Fibroblast of the conjunctiva (primary cell): ENCODE data around the gene RBM8A.
"Not testable (repeated sequence)": the region's sequence is repeated elsewhere in the genome, so short reads cannot be mapped to it uniquely, and the experiment has no call there.

ENCODE experiments used
- DNase-seq: peaks from one replicate; pipeline ENCODE4 v3.0.0-alpha.2; 2010; ENCODE audit warnings: low read depth

RBM8A gene

DNA sequence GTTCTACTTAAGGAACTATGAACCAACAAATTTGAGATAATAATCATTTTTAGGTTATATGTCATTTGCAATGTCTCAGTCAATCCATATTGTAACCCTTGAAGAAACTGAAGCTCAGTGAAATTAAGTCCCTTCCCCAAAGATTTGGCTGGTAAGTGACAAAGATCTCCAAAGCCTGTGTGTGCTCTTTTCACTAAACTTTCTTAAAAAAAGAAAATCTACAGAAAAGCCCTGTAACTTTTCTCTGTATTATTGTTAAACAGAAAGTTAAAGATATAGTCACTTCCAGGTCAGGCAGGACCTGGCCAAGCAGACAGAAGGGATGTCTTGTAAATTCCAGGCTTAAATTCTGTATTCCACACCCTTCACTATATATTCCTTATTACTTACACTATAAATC is 29.1 kb upstream of the RBM8A start:
- no peak for DNase-seq

DNA sequence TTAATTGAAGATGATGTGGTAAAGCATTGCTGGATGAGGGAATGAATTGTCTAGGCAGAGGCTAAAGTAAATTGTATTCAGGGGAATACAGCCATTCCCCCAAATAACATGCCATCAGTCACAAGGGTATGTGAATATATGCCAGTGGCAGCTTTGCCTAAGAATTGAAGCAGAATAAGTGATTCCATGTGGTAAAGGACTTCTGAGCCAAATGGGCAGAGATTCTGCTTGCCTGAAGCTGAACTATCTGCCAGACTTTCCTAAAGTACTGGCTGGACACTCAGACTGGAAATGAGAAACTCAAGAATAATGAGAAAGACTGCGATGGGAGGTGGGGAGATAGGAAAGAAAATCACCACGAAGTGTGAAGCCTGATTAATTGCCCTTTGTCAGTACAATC is 28.2 kb upstream of the RBM8A start:
- peak; percentile 59 for DNase-seq

DNA sequence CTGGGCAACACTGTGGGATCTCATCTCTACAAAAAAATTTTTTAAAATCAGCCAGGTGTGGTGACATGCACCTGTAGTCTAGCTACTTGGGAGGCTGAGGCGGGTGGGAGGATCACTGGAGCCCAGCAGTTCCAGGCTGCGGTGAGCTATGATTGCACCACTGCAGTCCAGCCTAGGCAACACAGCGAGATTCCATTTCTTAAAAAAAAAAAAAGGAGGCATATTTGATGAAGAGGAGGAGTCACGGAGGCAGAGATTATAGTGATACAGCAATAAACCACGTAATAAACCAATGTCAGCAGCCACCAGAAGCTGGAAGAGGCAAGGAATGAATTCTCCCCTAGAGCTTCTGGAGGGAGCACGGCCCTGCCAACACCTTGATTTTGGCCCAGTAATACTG is 26.6 kb upstream of the RBM8A start:
- DNase-seq = no peak

DNA sequence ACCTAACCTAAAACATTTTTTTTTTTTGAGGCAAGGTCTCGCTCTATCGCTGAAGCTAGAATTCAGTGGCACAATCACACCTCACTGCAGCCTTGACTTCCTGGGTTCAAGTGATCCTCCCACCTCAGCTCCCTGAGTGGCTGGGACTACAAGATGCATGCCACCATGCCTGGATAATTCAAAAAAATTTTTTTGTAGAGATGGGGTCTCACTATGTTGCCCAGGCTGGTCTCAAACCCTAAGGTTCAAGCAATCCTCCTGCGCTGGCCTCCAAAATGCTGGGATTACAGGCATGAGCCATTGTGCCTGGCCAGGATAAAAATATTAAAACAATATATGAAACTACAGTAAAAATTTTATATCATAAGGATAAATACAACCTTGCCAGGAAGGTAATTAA is 25.6 kb upstream of the RBM8A start:
- DNase-seq = no peak

- no peak for DNase-seq
Observed at GRCh38 chr1:145951526-145951925, 24.2 kb upstream of the RBM8A start.

DNA sequence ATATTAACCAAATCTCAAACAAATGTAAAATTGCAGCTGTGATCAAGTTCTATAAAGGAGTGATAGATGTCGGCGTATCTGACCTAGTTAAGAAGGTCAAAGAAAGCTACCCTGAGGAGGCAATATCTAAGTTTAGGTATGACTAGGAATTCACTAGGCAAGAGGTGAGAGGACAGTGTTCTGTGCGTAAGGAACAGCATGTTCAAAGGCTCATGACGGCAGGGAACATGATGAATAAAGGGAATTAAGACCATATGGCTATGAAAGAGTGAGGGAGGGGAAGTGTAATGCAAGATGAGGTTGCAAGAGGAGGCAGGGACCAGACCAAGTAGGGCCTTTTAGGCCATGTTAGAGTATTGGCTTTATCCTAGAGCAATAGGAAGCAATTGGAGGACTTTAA is 21.9 kb upstream of the RBM8A start:
- peak; percentile 94 for DNase-seq

DNA sequence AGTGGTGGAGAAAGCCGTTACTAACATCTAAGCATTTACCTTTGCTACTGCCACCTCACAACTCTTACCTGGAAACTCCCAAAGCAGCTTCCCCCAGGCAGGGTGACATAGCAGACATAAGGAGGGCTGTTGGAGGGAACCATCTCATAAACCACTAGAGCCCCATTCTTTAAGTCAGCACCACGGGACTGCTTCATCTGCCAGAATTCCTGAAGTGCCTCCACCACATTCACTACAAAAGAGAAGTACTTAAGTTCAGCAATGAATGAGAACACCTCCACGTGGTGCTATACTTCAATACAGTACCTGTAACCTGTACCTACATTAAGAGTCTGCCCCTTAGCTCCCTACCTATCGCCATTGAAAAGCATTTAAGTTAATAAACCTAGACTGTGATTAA is 20.3 kb upstream of the RBM8A start:
- DNase-seq = no peak

DNA sequence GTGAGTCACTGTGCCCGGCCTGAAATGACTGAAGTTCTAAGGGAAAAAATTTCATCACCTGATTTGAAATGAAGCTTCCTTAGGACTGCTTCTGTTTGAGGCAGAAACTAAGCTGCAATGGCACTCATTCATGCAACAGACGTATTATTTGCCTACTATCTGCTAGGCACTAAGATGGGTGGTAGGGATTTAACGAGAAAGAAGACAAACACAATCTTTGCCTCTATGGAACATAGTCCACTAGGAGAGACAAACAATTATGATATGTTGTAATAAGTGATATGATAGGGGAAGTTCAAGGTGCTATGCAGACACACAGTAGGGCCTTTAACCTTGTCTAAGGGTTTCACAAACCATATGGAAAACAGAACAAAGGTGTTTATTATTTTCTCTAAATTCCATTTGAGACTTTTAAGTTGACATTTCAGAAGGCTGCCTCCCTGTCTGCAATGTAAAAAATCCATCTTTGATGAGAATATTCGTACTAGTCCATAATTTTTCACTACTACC is 19.2 kb upstream of the RBM8A start:
- no peak for DNase-seq

GRCh38 chr1:145944532-145944931 is 17.2 kb upstream of the RBM8A start:
- DNase-seq = no peak

GRCh38 chr1:145942871-145943270 is 15.6 kb upstream of the RBM8A start:
- DNase-seq = no peak

DNA sequence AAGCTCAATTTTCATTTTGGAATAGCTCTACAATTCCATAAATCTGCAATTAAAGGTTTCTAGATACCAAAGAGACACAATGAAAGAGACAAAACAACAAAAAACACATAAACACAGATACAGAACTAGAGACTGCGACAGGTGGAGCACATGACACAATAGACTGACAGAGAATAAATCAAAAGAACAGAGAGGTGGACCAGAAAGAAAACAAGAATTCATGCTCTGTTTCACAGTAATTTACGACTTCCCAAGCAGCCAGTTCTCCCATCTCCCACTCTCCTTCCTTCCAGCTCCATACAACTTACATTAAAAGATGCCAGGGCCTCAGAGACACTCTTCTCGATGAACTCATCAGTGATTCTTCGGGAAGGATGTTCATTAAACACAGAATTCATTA is 15.1 kb upstream of the RBM8A start:
- no peak for DNase-seq

DNA sequence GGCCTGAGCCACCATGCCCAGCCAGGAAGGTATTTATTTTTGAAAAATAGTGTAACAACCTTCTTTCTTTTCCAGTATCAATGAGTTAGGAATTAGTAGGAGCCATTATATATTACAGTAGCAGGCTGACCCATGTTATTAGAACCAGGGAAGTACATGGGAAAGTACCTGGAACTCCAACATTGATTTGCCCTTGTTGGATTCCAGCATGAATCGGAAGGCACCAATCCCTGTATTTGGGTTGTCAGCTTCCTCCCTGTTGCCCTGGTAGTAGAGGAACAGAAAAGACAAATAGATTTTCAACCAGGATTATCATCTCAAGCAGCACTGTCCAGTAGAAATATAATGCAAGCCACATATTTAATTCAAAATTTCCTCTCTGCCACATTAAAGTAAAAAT is 10.2 kb upstream of the RBM8A start:
- no peak for DNase-seq

DNA sequence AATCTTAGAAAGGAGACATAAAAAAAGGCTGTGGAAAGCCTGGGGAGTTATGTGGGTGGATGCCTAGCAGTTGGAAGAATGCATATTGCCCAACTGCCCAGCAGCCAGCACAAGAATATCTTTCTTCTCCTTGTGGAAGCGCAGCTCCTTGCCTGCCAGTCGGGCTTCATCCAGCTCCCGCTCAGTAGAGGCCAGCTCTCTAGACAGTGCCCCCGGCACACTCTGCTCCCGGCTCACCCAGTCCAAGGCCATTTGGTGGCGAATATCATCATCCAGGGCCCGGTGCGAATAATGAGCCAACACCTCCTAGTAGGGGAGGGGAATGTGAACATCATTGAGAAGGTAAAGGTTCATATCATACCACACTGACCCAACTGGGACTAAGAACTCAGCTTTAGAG is 9.0 kb upstream of the RBM8A start:
- no peak for DNase-seq

- DNase-seq = no peak
Observed at GRCh38 chr1:145935708-145936107, 8.4 kb upstream of the RBM8A start.

DNA sequence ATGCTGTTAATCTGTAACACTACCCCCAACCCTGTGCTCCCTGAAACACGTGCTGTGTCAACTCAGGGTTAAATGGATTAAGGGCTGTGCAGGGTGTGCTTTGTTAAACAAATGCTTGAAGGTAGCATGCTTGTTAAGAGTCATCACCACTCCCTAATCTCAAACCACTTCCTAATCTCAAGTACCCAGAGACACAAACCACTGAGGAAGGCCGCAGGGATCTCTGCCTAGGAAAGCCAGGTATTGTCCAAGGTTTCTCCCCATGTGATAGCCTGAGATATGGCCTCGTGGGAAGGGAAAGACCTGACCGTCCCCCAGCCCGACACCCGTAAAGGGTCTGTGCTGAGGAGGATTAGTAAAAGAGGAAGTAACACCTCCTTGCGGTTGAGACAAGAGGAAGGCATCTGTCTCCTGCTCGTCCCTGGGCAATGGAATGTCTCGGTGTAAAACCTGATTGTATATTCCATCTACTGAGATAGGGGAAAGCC is 5.3 kb upstream of the RBM8A start:
- DNase-seq = not testable (repeated sequence)

- DNase-seq = no peak
Observed at GRCh38 chr1:145927916-145928643, 796 bp upstream of the RBM8A start.

DNA sequence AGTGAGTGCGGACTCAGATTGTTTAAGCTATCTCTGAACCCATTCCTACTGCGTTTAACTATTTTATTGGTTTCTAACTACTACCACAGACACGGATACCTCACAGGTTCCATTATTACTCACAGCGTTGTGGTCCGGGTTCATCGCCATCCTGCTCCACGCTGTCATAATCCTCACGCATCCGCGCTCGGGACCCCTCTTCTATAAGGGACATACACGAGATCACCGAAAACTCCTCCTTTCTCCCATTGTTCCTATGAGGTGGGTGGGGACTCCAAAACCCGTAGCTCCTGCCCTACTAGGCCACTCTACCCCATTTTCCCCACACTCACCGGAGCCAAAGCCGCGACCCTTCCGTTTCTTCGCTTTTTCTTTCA is 610 bp downstream of the RBM8A start:
- no peak for DNase-seq

GRCh38 chr1:145922266-145922665 is 5.0 kb downstream of the RBM8A start:
- DNase-seq = peak; percentile 28

- not testable (repeated sequence) for DNase-seq
Observed at GRCh38 chr1:145920297-145920696, 7.0 kb downstream of the RBM8A start.

GRCh38 chr1:145918992-145919939 is 8.0 kb downstream of the RBM8A start:
- DNase-seq = peak; percentile 17

DNA sequence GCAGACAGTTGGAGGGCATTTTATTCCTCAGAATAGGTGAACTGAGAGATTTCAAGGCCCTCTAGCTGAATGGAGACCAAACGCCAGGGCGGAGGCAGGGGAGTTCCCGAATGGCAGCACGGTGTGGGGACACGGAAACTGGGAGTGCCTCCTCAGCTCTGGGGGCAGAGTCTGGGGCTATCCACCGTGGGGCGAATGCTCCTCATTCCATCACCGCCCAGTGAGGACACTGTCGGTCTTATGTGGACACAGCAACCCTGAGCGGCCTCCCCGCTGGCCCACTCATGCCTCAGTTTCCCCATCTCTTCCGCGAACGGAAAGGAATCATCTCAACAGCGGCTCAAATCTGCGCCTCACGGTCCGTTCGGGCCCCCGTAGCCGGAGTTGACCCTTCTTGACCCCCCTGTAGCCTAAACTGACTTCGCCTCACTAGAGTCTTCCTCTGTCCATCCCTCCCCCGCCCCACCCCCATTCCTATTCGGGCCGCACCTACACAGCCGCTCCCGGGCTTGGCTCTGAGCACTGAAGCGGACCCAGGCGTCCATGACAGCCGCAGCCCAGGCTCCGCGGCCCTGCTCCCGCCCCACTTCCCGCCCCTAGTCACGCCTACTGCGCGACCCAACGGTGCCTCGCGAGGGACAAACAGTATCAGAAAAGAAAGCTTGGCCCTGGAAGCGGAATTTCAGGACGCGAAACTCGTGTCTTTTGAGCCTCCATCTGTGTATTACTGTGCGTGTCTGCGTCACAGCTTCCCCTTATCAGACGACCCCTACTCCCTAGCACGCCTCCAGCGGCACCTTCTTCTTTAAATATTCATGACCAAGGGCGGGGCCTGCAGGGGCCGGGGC is 8.9 kb downstream of the RBM8A start, which contains the start of gene PEX11B:
TSS of gene PEX11B (minus strand) at position 574 of the 848 bp plus-strand sequence. CDS start at position 545, 29 bp downstream.
- peak; percentile 50 for DNase-seq

DNA sequence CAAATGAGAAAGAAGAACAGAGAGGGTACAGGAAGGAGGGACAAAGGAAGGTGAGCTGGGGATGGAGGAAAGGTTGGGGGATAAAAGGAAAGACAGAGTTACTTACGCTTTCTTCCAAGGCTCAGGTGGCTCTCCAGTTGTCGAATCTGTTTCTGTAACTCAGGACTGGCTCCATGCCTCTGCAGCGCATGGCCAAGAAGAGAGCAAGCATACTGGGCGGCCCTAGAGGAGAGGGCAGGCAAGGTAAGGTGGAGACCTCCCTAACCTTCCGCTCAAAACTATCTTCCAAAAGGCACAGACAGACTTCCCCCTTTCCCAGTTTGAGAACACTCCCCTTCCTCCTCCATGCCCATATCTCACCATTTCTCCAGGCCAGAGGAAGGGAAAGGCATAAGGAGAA is 9.7 kb downstream of the RBM8A start:
- no peak for DNase-seq
